D341Med (cell line): ENCODE measurements around the gene SNAP29.
"Not testable (repeated sequence)": the region's sequence is repeated elsewhere in the genome, so short reads cannot be mapped to it uniquely, and the experiment has no call there.

Experiments
- DNase-seq: peaks from one replicate; pipeline ENCODE4 v3.0.0; 2012; ENCODE audit warnings: low spot score

The SNAP29 gene

GRCh38 chr22:20931126-20931654 lies 72.4 kb downstream of the SNAP29 start:
- DNase-seq: no peak

DNA sequence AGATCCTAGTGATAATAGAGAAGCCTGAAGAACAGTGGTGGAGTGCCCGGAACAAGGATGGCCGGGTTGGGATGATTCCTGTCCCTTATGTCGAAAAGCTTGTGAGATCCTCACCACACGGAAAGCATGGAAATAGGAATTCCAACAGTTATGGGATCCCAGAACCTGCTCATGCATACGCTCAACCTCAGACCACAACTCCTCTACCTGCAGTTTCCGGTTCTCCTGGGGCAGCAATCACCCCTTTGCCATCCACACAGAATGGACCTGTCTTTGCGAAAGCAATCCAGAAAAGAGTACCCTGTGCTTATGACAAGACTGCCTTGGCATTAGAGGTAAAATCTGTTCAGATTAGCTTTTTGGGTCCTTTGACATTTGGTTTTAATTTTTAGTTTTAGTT lies 75.1 kb downstream of the SNAP29 start:
- DNase-seq: no peak

DNA sequence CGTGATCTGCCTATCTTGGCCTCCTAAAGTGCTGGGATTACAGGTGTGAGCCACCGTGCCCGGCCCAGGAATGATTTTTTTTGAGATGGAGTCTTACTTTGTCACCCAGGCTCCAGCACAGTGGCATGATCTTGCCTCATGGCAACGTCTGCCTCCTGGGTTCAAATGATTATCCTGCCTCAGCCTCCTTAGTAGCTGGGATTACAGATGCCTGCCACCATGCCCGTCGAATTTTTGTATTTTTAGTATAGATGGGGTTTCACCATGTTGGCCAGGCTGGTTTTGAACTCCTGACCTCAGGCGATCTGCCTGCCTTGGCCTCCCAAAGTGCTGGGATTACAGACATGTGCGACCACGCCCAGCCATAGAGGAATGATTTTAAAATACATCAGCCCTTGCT lies 76.2 kb downstream of the SNAP29 start:
- not testable (repeated sequence) for DNase-seq

GRCh38 chr22:20935780-20936539 lies 77.2 kb downstream of the SNAP29 start:
- not testable (repeated sequence) for DNase-seq

- no peak for DNase-seq
Measured at GRCh38 chr22:20937031-20937793, 78.4 kb downstream of the SNAP29 start.

DNA sequence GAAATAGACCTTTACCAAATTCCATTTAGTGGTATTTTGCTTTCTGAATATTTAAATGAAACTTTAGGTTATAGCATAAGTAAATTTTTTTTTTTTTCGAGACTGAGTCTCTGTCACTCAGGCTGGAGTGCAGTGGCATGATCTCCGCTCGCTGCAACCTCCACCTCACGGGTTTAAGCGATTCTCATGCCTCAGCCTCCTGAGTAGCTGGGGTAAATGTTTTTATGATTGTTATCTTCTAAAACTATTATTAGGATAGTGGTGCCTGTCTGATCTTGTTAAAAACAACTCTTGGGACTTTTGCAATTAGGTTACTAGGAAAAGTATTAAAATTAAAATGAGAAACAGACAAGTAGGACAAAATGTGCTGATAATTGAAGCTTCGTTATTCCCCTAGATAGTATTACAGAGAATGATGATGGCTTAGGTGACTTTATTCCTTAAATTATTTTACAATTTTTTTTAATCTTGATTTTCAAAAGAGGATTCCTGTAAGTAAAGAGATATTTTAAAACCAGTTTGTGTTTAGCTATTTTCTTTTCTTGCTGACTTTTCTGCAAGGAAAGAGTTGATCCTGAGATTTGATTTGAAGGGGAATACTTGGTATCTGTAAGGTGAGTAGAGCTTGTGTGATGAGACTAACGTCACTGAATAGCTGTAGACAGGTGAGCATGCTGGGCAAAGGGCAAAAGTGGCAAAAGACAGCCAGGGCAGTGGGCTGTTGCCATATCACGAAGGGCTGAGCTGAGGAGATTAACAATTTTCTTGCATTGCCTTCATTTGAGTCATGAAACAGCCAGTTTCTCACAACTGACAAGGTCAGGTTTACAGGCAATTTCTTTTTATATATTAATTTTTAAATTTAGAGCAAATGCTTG lies 79.2 kb downstream of the SNAP29 start:
- DNase-seq: no peak

DNA sequence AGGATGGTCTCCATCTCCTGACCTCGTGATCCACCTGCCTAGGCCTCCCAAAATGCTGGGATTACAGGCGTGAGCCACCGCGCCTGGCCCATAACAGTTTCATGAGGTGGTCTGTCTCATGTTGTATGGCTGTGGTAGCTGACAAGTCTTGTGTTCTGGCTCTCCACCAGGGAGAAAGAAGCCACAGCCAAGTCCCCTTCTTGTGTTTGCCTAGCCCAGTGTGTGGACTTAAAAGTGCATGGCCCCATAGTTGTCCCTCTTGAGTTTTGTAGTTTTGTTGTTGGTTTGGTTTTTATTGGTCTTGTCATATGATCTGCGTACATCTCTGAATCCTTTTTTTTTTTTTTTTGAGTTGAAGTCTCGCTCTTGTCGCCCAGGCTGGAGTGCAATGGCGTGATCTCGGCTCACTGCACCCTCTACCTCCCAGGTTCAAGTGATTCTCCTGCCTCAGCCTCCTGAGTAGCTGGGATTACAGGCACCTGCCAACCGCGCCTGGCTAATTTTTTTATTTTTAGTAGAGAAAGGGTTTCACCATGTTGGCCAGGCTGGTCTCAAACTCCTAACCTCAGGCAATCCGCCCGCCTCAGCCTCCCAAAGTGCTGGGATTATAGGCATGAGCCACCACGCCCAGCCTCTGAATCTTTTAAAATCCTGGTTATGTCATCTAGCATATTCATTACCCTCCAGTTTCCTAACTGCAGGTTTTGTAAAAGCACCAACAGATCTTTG lies 80.8 kb downstream of the SNAP29 start:
- not testable (repeated sequence) for DNase-seq

DNA sequence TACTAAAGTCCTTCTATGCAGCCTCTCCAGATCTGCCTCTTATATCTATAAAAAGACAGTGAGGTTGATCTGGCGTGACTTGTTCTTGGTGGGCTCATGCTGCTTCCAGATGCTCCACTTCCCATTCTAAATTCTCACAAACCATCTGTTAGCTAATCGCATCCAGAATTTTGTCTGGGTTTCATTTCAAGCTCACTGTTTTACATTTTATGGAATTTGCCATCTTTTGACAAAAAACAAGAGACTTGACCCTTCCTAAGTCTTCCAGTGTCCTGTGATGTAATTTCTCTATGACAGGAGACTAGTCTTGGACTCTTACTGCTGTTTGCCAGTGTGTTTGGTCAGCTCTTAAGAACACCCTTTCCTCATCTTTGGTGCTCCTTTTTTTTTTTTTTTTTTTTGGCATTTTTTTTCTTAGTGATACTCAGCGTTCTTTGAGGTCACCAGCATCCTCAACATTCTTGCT lies 81.4 kb downstream of the SNAP29 start:
- no peak for DNase-seq
